Keratinocyte (primary cell): ENCODE results near the gene PTGES3. TPM values are rescaled to one million over a fixed set of nuclear protein-coding genes. Genes with fewer than 3 reads are reported as not detected.
A peak's percentile ranks its signal among the peaks of the same experiment; 100 is the strongest.

Experiments
- DNase-seq: peaks from one replicate; pipeline ENCODE4 v3.0.0-alpha.2; 2011; ENCODE audit warnings: low read depth, missing footprints, low spot score
- FAIRE-seq: peaks from 2 replicates; lab custom pipeline; 2011; peaks lifted over from hg19 to GRCh38; lab: Jason Lieb, UNC
- H2AFZ ChIP-seq: 2 replicates; pipeline ENCODE4 v1.6.0; 2012; ENCODE audit warnings: low read length, control low read depth, inconsistent platforms; ENCODE audit not compliant: control insufficient read depth
- H3K27ac ChIP-seq: 2 replicates; pipeline ENCODE4 v1.5.1; 2011; ENCODE audit warnings: low read length; ENCODE audit not compliant: control insufficient read depth, insufficient read depth
- H3K27me3 ChIP-seq: 3 replicates; pipeline ENCODE4 v1.6.0; 2011; ENCODE audit warnings: low read length; ENCODE audit not compliant: control insufficient read depth, insufficient read depth; ENCODE audit errors: extremely low read depth
- H3K36me3 ChIP-seq, 2 experiments: 2 replicates in 1 of 2; 3 replicates in 1 of 2; pipeline ENCODE4 v1.5.1; 2011; ENCODE audit warnings: low read length in 2 of 2, mild to moderate bottlenecking in 1 of 2; ENCODE audit not compliant: control insufficient read depth in 2 of 2, insufficient read depth in 2 of 2; ENCODE audit errors: extremely low read depth in 1 of 2
- H3K4me1 ChIP-seq: 3 replicates; pipeline ENCODE4 v1.5.1; 2011; ENCODE audit warnings: low read length; ENCODE audit not compliant: control insufficient read depth, insufficient read depth; ENCODE audit errors: extremely low read depth
- H3K4me2 ChIP-seq: 3 replicates; pipeline ENCODE4 v1.6.0; 2011; ENCODE audit warnings: low read depth, low read length; ENCODE audit not compliant: control insufficient read depth, insufficient read depth; ENCODE audit errors: extremely low read depth
- H3K4me3 ChIP-seq, 3 experiments: fragments of 200-600 bp in 1 of 3; sonication (generic) in 1 of 3; 2 replicates in 2 of 3; 3 replicates in 1 of 3; pipeline ENCODE4 v1.5.1; 2011 to 2016; ENCODE audit warnings: low read length in 3 of 3, mild to moderate bottlenecking in 3 of 3, control low read depth in 2 of 3, inconsistent platforms in 1 of 3, low read depth in 1 of 3, mixed read lengths in 1 of 3, mixed run types in 1 of 3, moderate library complexity in 1 of 3; ENCODE audit not compliant: control insufficient read depth in 2 of 3, insufficient read depth in 2 of 3; ENCODE audit errors: extremely low read depth in 1 of 3
- H3K79me2 ChIP-seq: 2 replicates; pipeline ENCODE4 v1.6.0; 2012; ENCODE audit warnings: low read length; ENCODE audit not compliant: control insufficient read depth, insufficient read depth
- H3K9ac ChIP-seq: 3 replicates; pipeline ENCODE4 v1.6.0; 2011; ENCODE audit warnings: low read length; ENCODE audit not compliant: control insufficient read depth, insufficient read depth; ENCODE audit errors: extremely low read depth
- H3K9me1 ChIP-seq: 3 replicates; pipeline ENCODE4 v1.6.0; 2011; ENCODE audit warnings: low read length; ENCODE audit not compliant: control insufficient read depth, insufficient read depth; ENCODE audit errors: extremely low read depth
- H3K9me3 ChIP-seq: 2 replicates; pipeline ENCODE4 v1.5.1; 2012; ENCODE audit warnings: low read depth, low read length; ENCODE audit not compliant: control insufficient read depth
- H4K20me1 ChIP-seq: 3 replicates; pipeline ENCODE4 v1.6.0; 2011; ENCODE audit warnings: low read length; ENCODE audit not compliant: control insufficient read depth, insufficient read depth; ENCODE audit errors: extremely low read depth
- EZH2 ChIP-seq: IDR thresholded peaks from one replicate; pipeline ENCODE4 v1.6.1; 2012; ENCODE audit warnings: inconsistent platforms, mild to moderate bottlenecking, low read length, moderate library complexity
- dilution Hi-C: fragments of 300-500 bp; cut with MboI; formaldehyde crosslinking; loops from one replicate; pipeline ENCODE4 v1.7.0; 2020; ENCODE audit warnings: low sequenced_read_pairs; ENCODE audit not compliant: extremely low pct_ligation_motif_present
- polyA plus RNA-seq, 5 experiments: library from polyadenylated mRNA; depleted of rRNA in 3 of 5; stranded (reverse) in 3 of 5; stranded (forward) in 1 of 5; unstranded in 1 of 5; fragments of >200 nt; gene quantifications; 1 replicate in 1 of 5; 2 replicates in 3 of 5; 3 replicates in 1 of 5; pipeline versions ENCODE4 v1.2.1 to v1.2.3, GENCODE V29; 2011 to 2012; ENCODE audit warnings: missing spikeins in 2 of 5, low read depth in 1 of 5, low replicate concordance in 1 of 5
- TF ChIP-seq, protein P1 (sequence below), 3 experiments: IDR thresholded peaks in 1 of 3; conservative IDR thresholded peaks in 1 of 3; optimal IDR thresholded peaks in 1 of 3; 2 replicates in 2 of 3; 3 replicates in 1 of 3; pipeline versions ENCODE3 to v1.5.1; 2011; ENCODE audit warnings: low read length in 3 of 3, mild to moderate bottlenecking in 3 of 3, moderate library complexity in 2 of 3, control low read depth in 1 of 3, inconsistent platforms in 1 of 3; ENCODE audit not compliant: insufficient read depth in 2 of 3; ENCODE audit errors: extremely low read depth in 1 of 3

PTGES3 gene
- polyA plus RNA-seq, 1 donor (not counting 4 experiments of a cell fraction or from before 2014, with no cell fraction given): 136 TPM

DNA sequence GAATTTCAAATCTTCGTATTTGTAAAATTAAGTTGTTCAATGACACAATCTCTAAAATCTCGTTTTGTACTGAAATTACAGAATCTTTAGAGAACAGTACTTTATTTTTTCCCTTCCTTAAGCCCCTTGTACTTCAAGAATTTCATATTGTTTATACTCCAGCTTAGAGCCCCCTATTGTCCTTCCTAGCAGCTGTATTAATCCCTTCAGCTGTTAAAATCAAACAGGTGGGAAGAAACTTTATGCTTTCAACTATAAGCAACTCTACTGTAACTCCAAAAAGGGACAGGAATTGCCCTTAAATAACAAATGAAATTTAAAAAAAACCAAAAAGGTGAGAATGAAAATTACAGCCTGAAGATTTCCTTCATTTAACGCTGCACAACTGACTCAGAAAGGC, 35.3 kb upstream of the PTGES3 start:
- Histone ChIP-seq H3K36me3 (peaks cover 10 to 40% of the 10 kb centered on the region in 2 experiments), H3K27me3 (no peaks in the 10 kb centered on the region), H3K79me2 (peaks cover 67% of the 10 kb centered on the region), H3K9me1 (peaks cover 15% of the 10 kb centered on the region), H3K9me3 (no peaks in the 10 kb centered on the region), H2AFZ (no peak overlapping the region), H3K9ac (peak overlapping the region; percentile 100), H4K20me1 (peaks cover 46% of the 10 kb centered on the region), H3K4me3 (peak overlapping the region; percentile 78 to 98 (median 93)), H3K27ac (peak overlapping the region; percentile 95), H3K4me1 (peaks cover 27% of the 10 kb centered on the region), H3K4me2 (peak overlapping the region; percentile 83)
- TF ChIP-seq, protein P1, sequence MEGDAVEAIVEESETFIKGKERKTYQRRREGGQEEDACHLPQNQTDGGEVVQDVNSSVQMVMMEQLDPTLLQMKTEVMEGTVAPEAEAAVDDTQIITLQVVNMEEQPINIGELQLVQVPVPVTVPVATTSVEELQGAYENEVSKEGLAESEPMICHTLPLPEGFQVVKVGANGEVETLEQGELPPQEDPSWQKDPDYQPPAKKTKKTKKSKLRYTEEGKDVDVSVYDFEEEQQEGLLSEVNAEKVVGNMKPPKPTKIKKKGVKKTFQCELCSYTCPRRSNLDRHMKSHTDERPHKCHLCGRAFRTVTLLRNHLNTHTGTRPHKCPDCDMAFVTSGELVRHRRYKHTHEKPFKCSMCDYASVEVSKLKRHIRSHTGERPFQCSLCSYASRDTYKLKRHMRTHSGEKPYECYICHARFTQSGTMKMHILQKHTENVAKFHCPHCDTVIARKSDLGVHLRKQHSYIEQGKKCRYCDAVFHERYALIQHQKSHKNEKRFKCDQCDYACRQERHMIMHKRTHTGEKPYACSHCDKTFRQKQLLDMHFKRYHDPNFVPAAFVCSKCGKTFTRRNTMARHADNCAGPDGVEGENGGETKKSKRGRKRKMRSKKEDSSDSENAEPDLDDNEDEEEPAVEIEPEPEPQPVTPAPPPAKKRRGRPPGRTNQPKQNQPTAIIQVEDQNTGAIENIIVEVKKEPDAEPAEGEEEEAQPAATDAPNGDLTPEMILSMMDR (optimal IDR thresholded peaks at IDR 0.05 in 1 of 3, IDR thresholded peaks at IDR 0.05 in 1 of 3, conservative IDR thresholded peaks at IDR 0.05 in 1 of 3; ENCODE audit: extremely low read depth in 1 of 3, insufficient read depth in 2 of 3, low read length in 3 of 3): no peak
- TF ChIP-seq EZH2: no peak
- no peak for FAIRE-seq
- dilution Hi-C loops: no loop called here
- DNase-seq: no peak

DNA sequence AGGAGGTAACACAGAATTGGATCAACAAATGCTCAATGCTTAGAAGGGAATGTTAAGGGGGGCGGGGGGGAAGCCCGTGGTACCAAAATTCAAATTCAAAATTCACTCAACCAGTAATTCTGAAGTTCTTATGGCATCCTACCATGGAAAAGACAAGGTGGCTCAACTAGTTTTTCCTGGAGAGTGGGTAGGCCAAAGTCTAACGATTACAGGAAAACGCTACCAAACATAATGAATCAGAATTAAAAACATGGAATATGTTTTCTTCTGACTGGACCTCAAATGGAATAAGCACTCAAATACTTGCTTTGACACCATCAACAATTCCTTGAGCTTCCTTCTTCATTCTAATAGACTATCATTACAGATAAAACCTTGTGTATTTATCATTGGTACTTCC, 34.7 kb upstream of the PTGES3 start:
- peaks cover 71% of the 10 kb centered on the region for H3K79me2 ChIP-seq
- no peak for FAIRE-seq
- peaks cover 46% of the 10 kb centered on the region for H4K20me1 ChIP-seq
- H3K4me2 ChIP-seq: peak overlapping the region; percentile 83
- DNase-seq: no peak
- dilution Hi-C loops: no loop called here
- no peaks in the 10 kb centered on the region for H3K9me3 ChIP-seq
- TF ChIP-seq, protein P1 (optimal IDR thresholded peaks at IDR 0.05 in 1 of 3, IDR thresholded peaks at IDR 0.05 in 1 of 3, conservative IDR thresholded peaks at IDR 0.05 in 1 of 3; ENCODE audit: extremely low read depth in 1 of 3, insufficient read depth in 2 of 3, low read length in 3 of 3): no peak
- TF ChIP-seq EZH2: no peak
- peak overlapping the region; percentile 95 for H3K27ac ChIP-seq
- H3K4me1 ChIP-seq: peaks cover 27% of the 10 kb centered on the region
- H3K27me3 ChIP-seq: no peaks in the 10 kb centered on the region
- H3K9ac ChIP-seq: peak overlapping the region; percentile 100
- peak overlapping the region; percentile 78 to 98 (median 93) for H3K4me3 ChIP-seq
- H3K36me3 ChIP-seq: peaks cover 10 to 40% of the 10 kb centered on the region in 2 experiments
- no peak overlapping the region for H2AFZ ChIP-seq
- peaks cover 15% of the 10 kb centered on the region for H3K9me1 ChIP-seq
